Natural killer cell (primary cell): ENCODE measurements around the gene UBC. TPM values are rescaled to one million over a fixed set of nuclear protein-coding genes. Genes with fewer than 3 reads are reported as not detected.

Source experiments
- ATAC-seq, 3 donors: fragments of 150-1000 bp in 2 of 3; fragments of 200-7000 bp in 1 of 3; cut with Tn5 transposase; 1 replicate in 1 of 3; 2 replicates in 2 of 3; pipeline ENCODE4 v1.10.0; 2021; ENCODE audit warnings: mild to moderate bottlenecking in 2 of 3, moderate library complexity in 2 of 3
- DNase-seq, 2 donors: peaks; one replicate each; pipeline versions ENCODE4 v3.0.0 to v3.0.0-alpha.2; 2013 to 2021; ENCODE audit warnings: mixed read lengths in 1 of 2
- H3K27ac ChIP-seq: one replicate; pipeline ENCODE4 v1.5.1; 2013; ENCODE audit warnings: mild to moderate bottlenecking, low read length
- H3K27me3 ChIP-seq: one replicate; pipeline ENCODE4 v1.6.1; 2013; ENCODE audit warnings: low read length; ENCODE audit not compliant: control insufficient read depth, insufficient read depth
- H3K36me3 ChIP-seq: one replicate; pipeline ENCODE4 v1.6.1; 2013; ENCODE audit warnings: low read length; ENCODE audit not compliant: control insufficient read depth, insufficient read depth
- H3K4me1 ChIP-seq: one replicate; pipeline ENCODE4 v1.6.1; 2013; ENCODE audit warnings: low read length; ENCODE audit not compliant: control insufficient read depth, insufficient read depth
- H3K4me3 ChIP-seq: one replicate; pipeline ENCODE4 v1.5.1; 2013; ENCODE audit warnings: low read length
- H3K9me3 ChIP-seq: one replicate; pipeline ENCODE4 v1.6.1; 2013; ENCODE audit warnings: low read length; ENCODE audit not compliant: control insufficient read depth, insufficient read depth
- H3K27ac Mint-ChIP-seq, 2 donors: one replicate each; pipeline ENCODE4 v1.8.0; 2022; ENCODE audit warnings: mild to moderate bottlenecking in 2 of 2, mixed read lengths in 2 of 2, moderate library complexity in 1 of 2
- H3K27me3 Mint-ChIP-seq, 2 donors: one replicate each; pipeline ENCODE4 v1.8.0; 2022; ENCODE audit warnings: low read depth in 2 of 2, mixed read lengths in 2 of 2
- H3K36me3 Mint-ChIP-seq: one replicate; pipeline ENCODE4 v1.8.0; 2022; ENCODE audit warnings: mixed read lengths
- H3K4me1 Mint-ChIP-seq, 2 donors: one replicate each; pipeline ENCODE4 v1.8.0; 2022; ENCODE audit warnings: mixed read lengths in 2 of 2
- H3K4me3 Mint-ChIP-seq: one replicate; pipeline ENCODE4 v1.8.0; 2022; ENCODE audit warnings: mild to moderate bottlenecking, moderate library complexity, mixed read lengths
- H3K9me3 Mint-ChIP-seq, 2 donors: one replicate each; pipeline ENCODE4 v1.8.0; 2022; ENCODE audit warnings: mixed read lengths in 2 of 2
- CTCF ChIP-seq: fragments of 200-600 bp; IDR thresholded peaks from one replicate; pipeline ENCODE4 v1.8.0; 2022; ENCODE audit warnings: antibody characterized with exemption
- WGBS: methylation state at CpG from one replicate; pipeline ENCODE4 v1.1.7; 2013; ENCODE audit warnings: missing lambda C conversion rate; ENCODE audit not compliant: insufficient coverage; 5-methylcytosine and 5-hydroxymethylcytosine counted together
- intact Hi-C: fragments of 100-400 bp; cut with micrococcal nuclease; formaldehyde crosslinking; loops from one replicate; pipeline ENCODE4 v1.14.2; 2022
- total RNA-seq, 4 donors: library from RNA; stranded (reverse); fragments of 120-200 nt in 1 of 4; gene quantifications; one replicate each; pipeline versions ENCODE4 v1.2.3 to v1.2.4, GENCODE V29; 2013 to 2022

The UBC gene
- 1,000 to 10,000 TPM; 1,276 to 1,737 (median 1,334) TPM for total RNA-seq
- total RNA-seq (2013), result 1,481 TPM

GRCh38 chr12:124914392-124915238 lies at the start of gene UBC:
Gene UBC, minus strand, starts transcription at chr12:124914650. Its CDS starts 879 bp downstream, at chr12:124913771.
- DNase-seq (peak; percentile 93 to 96), ATAC-seq (peak; percentile 47 to 74 (median 61))
- Histone ChIP-seq H3K9me3 (no peaks in the 10 kb centered on the region), H3K27ac (peak within 1 kb of the TSS; percentile 99), H3K4me3 (peak within 1 kb of the TSS; percentile 95), H3K27me3 (no peaks in the 10 kb centered on the region), H3K4me1 (peaks cover 58% of the 10 kb centered on the region), H3K36me3 (peaks cover 23% of the 10 kb centered on the region)
- Mint-ChIP-seq H3K4me3 (peak within 1 kb of the TSS; percentile 100), H3K36me3 (peaks cover 29% of the 10 kb centered on the region), H3K9me3 (no peaks in the 10 kb centered on the region), H3K27me3 (no peaks in the 10 kb centered on the region), H3K27ac (peak within 1 kb of the TSS; percentile 100), H3K4me1 (peaks cover 77 to 86% of the 10 kb centered on the region in 2 donors)
- TF ChIP-seq CTCF, result no peak
- WGBS, result under 1% methylated on average over 85 of the region's 85 CpGs
- intact Hi-C loops, result loop anchor here (1.0 to 5.0 kb wide), 3 partner anchors 8 to 73 kb away; partner anchors contain the start of gene DHX37

- intact Hi-C loops, result no loop called here
- no peak for ATAC-seq
- Histone ChIP-seq H3K27me3 (no peaks in the 10 kb centered on the region), H3K4me1 (no peaks in the 10 kb centered on the region), H3K4me3 (no peak overlapping the region), H3K27ac (no peak overlapping the region), H3K36me3 (peaks cover 51% of the 10 kb centered on the region), H3K9me3 (no peaks in the 10 kb centered on the region)
- H3K36me3 Mint-ChIP-seq, result no peaks in the 10 kb centered on the region
- H3K4me1 Mint-ChIP-seq, result no peaks in the 10 kb centered on the region
- WGBS, result 97% methylated on average over 8 of the region's 8 CpGs
- no peak for TF ChIP-seq CTCF
- no peak overlapping the region for H3K4me3 Mint-ChIP-seq
- DNase-seq, result no peak
- no peaks in the 10 kb centered on the region for H3K27me3 Mint-ChIP-seq
- no peaks in the 10 kb centered on the region for H3K9me3 Mint-ChIP-seq
- H3K27ac Mint-ChIP-seq, result no peak overlapping the region
These were observed 48.8 kb upstream of the UBC start for GRCh38 chr12:124963211-124963610.

- no peak overlapping the region for H3K4me3 Mint-ChIP-seq
- no peak overlapping the region for H3K27ac Mint-ChIP-seq
- H3K9me3 Mint-ChIP-seq, result no peaks in the 10 kb centered on the region
- H3K36me3 Mint-ChIP-seq, result no peaks in the 10 kb centered on the region
- TF ChIP-seq CTCF, result no peak
- ATAC-seq, result no peak
- Histone ChIP-seq H3K36me3 (peaks cover 55% of the 10 kb centered on the region), H3K27ac (no peak overlapping the region), H3K4me1 (no peaks in the 10 kb centered on the region), H3K9me3 (no peaks in the 10 kb centered on the region), H3K4me3 (no peak overlapping the region), H3K27me3 (no peaks in the 10 kb centered on the region)
- 90% methylated on average over 28 of the region's 29 CpGs for WGBS
- no peaks in the 10 kb centered on the region for H3K4me1 Mint-ChIP-seq
- no peak for DNase-seq
- intact Hi-C loops, result no loop called here
- no peaks in the 10 kb centered on the region for H3K27me3 Mint-ChIP-seq
These were observed 46.6 kb upstream of the UBC start for GRCh38 chr12:124961055-124961454.
